Type B pancreatic cell (in vitro differentiated cells): ENCODE measurements around the gene ZNF428. TPM values are rescaled to one million over a fixed set of nuclear protein-coding genes. Genes with fewer than 3 reads are reported as not detected.
A peak's percentile ranks its signal among the peaks of the same experiment; 100 is the strongest.

Experiments used
- DNase-seq: peaks from one replicate; pipeline ENCODE4 v3.0.0; 2021; ENCODE audit warnings: mixed read lengths; ENCODE audit not compliant: unreplicated experiment; ENCODE audit errors: extremely low spot score
- H3K27ac Mint-ChIP-seq: 2 replicates; pipeline ENCODE4 v1.8.0; 2021; ENCODE audit warnings: mild to moderate bottlenecking, mixed read lengths
- H3K27me3 Mint-ChIP-seq: 2 replicates; pipeline ENCODE4 v1.8.0; 2021; ENCODE audit warnings: mixed read lengths
- H3K36me3 Mint-ChIP-seq: 2 replicates; pipeline ENCODE4 v1.8.0; 2021; ENCODE audit warnings: mixed read lengths
- H3K4me1 Mint-ChIP-seq: one replicate; pipeline ENCODE4 v1.8.0; 2021; ENCODE audit warnings: mixed read lengths; ENCODE audit not compliant: unreplicated experiment
- H3K4me3 Mint-ChIP-seq: 2 replicates; pipeline ENCODE4 v1.8.0; 2021; ENCODE audit warnings: mild to moderate bottlenecking, mixed read lengths
- H3K9me3 Mint-ChIP-seq: 2 replicates; pipeline ENCODE4 v1.8.0; 2021; ENCODE audit warnings: mixed read lengths
- CTCF ChIP-seq: fragments of 200-600 bp; sonication (generic); conservative IDR thresholded peaks from 2 replicates; pipeline ENCODE4 v1.5.0; 2021; ENCODE audit warnings: antibody characterized with exemption, mild to moderate bottlenecking
- total RNA-seq: library from RNA; stranded (reverse); gene quantifications from 2 replicates; pipeline ENCODE4 v1.2.1, GENCODE V29; 2021; ENCODE audit warnings: low replicate concordance

Gene ZNF428
- total RNA-seq, 1 donor from 2014 or later = 76.9 TPM

- no peak for DNase-seq
- Mint-ChIP-seq H3K4me1 (peaks cover 9% of the 10 kb centered on the region), H3K36me3 (peaks cover 53% of the 10 kb centered on the region)
Measured at GRCh38 chr19:43662487-43662886, 43.1 kb upstream of the ZNF428 start.

GRCh38 chr19:43660971-43661360 is 41.5 kb upstream of the ZNF428 start:
- DNase-seq = no peak
- Mint-ChIP-seq H3K27me3 (no peaks in the 10 kb centered on the region), H3K4me1 (peaks cover 4% of the 10 kb centered on the region), H3K36me3 (peaks cover 48% of the 10 kb centered on the region), H3K27ac (no peak overlapping the region), H3K4me3 (no peak overlapping the region), H3K9me3 (no peaks in the 10 kb centered on the region)
- no peak for TF ChIP-seq CTCF

More at GRCh38 chr19:43662487-43662886, 43.1 kb upstream of the ZNF428 start:
- no peaks in the 10 kb centered on the region for H3K9me3 Mint-ChIP-seq
- H3K4me3 Mint-ChIP-seq = no peak overlapping the region
- peak; percentile 64 for TF ChIP-seq CTCF
- H3K27me3 Mint-ChIP-seq = no peaks in the 10 kb centered on the region
- H3K27ac Mint-ChIP-seq = no peak overlapping the region

GRCh38 chr19:43660301-43660970 is 41.0 kb upstream of the ZNF428 start:
- Mint-ChIP-seq H3K36me3 (peaks cover 52% of the 10 kb centered on the region), H3K27ac (no peak overlapping the region), H3K27me3 (no peaks in the 10 kb centered on the region), H3K4me3 (no peak overlapping the region), H3K9me3 (no peaks in the 10 kb centered on the region), H3K4me1 (peaks cover 4% of the 10 kb centered on the region)
- no peak for DNase-seq
- TF ChIP-seq CTCF = no peak

- no peaks in the 10 kb centered on the region for H3K27me3 Mint-ChIP-seq
- H3K4me3 Mint-ChIP-seq = no peak overlapping the region
- TF ChIP-seq CTCF = no peak
- H3K27ac Mint-ChIP-seq = no peak overlapping the region
- no peak for DNase-seq
- H3K9me3 Mint-ChIP-seq = no peaks in the 10 kb centered on the region
- H3K4me1 Mint-ChIP-seq = no peaks in the 10 kb centered on the region
- peaks cover 43% of the 10 kb centered on the region for H3K36me3 Mint-ChIP-seq
Measured at GRCh38 chr19:43658494-43658893, 39.1 kb upstream of the ZNF428 start.

- H3K4me1 Mint-ChIP-seq = no peaks in the 10 kb centered on the region
- TF ChIP-seq CTCF = no peak
- H3K9me3 Mint-ChIP-seq = no peaks in the 10 kb centered on the region
- no peak overlapping the region for H3K27ac Mint-ChIP-seq
- peaks cover 43% of the 10 kb centered on the region for H3K36me3 Mint-ChIP-seq
- H3K27me3 Mint-ChIP-seq = no peaks in the 10 kb centered on the region
- DNase-seq = no peak
- no peak overlapping the region for H3K4me3 Mint-ChIP-seq
Measured at GRCh38 chr19:43658001-43658400, 38.6 kb upstream of the ZNF428 start.
